ENCODE measurements around the gene GPLD1. TPM values are rescaled to one million over a fixed set of nuclear protein-coding genes. Genes with fewer than 3 reads are reported as not detected.

Gene GPLD1, protein sequence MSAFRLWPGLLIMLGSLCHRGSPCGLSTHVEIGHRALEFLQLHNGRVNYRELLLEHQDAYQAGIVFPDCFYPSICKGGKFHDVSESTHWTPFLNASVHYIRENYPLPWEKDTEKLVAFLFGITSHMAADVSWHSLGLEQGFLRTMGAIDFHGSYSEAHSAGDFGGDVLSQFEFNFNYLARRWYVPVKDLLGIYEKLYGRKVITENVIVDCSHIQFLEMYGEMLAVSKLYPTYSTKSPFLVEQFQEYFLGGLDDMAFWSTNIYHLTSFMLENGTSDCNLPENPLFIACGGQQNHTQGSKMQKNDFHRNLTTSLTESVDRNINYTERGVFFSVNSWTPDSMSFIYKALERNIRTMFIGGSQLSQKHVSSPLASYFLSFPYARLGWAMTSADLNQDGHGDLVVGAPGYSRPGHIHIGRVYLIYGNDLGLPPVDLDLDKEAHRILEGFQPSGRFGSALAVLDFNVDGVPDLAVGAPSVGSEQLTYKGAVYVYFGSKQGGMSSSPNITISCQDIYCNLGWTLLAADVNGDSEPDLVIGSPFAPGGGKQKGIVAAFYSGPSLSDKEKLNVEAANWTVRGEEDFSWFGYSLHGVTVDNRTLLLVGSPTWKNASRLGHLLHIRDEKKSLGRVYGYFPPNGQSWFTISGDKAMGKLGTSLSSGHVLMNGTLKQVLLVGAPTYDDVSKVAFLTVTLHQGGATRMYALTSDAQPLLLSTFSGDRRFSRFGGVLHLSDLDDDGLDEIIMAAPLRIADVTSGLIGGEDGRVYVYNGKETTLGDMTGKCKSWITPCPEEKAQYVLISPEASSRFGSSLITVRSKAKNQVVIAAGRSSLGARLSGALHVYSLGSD
- total RNA-seq (under 1 TPM; 0.59 to 0.66 TPM), total RNA-seq (0.37 to 3.5 (median 1.4) reads per million in 172 experiments)
- 0.54 TPM for polyA plus RNA-seq (2013, experiment 1 of 2)
- polyA plus RNA-seq (2013, experiment 2 of 2) = 0.44 TPM

DNA sequence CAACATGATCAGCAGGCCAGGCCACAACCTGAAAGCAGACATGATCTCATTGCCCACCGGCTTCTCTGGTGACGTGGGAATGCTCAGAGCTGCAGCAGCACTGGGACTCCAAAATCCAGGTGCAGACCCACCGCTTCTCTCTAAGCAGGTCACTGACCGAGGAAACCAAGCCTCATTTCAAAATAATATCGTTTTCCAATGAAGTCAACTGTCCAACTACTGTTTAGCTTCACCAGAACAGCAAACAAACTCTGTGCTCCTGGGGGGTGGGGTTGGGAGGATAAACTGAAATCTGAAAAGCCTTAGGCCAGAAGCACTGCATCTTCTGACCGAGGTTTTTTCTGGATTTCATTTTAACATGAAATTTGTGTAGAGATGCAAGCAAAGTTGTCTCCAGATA lies at the start of gene GPLD1:
Gene GPLD1 (minus strand): TSS at position 109 of the 400 bp plus-strand sequence. CDS start 67 bp downstream, at position 42.
- Histone ChIP-seq H3K27ac (ENCODE audit: low read depth in 1 of 2, low read length in 2 of 2) (no peak within 1 kb of the TSS), H3K4me1 (ENCODE audit: insufficient read depth, low read length) (peaks cover 8% of the 10 kb centered on the region), H3K4me3 (ENCODE audit: low read length) (no peak within 1 kb of the TSS), H3K27me3 (ENCODE audit: control insufficient read depth in 1 of 2, insufficient read depth in 2 of 2, low read length in 2 of 2) (no peaks in the 10 kb centered on the region), H3K36me3 (ENCODE audit: insufficient read depth, low read length) (no peaks in the 10 kb centered on the region), H3K9me3 (ENCODE audit: control insufficient read depth in 1 of 2, insufficient read depth in 1 of 2, low read length in 2 of 2) (no peaks in the 10 kb centered on the region)
- peaks cover 12% of the 10 kb centered on the region for H3K4me1 Mint-ChIP-seq (ENCODE audit: low read depth)
- no peak for ATAC-seq (ENCODE audit: poor library complexity)
- TF ChIP-seq, protein P1, sequence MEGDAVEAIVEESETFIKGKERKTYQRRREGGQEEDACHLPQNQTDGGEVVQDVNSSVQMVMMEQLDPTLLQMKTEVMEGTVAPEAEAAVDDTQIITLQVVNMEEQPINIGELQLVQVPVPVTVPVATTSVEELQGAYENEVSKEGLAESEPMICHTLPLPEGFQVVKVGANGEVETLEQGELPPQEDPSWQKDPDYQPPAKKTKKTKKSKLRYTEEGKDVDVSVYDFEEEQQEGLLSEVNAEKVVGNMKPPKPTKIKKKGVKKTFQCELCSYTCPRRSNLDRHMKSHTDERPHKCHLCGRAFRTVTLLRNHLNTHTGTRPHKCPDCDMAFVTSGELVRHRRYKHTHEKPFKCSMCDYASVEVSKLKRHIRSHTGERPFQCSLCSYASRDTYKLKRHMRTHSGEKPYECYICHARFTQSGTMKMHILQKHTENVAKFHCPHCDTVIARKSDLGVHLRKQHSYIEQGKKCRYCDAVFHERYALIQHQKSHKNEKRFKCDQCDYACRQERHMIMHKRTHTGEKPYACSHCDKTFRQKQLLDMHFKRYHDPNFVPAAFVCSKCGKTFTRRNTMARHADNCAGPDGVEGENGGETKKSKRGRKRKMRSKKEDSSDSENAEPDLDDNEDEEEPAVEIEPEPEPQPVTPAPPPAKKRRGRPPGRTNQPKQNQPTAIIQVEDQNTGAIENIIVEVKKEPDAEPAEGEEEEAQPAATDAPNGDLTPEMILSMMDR (IDR thresholded peaks at IDR 0.05) = no peak
- H3K4me3 Mint-ChIP-seq = no peak within 1 kb of the TSS
- no peak for DNase-seq
- H3K27me3 Mint-ChIP-seq = no peaks in the 10 kb centered on the region
- H3K9me3 Mint-ChIP-seq = no peaks in the 10 kb centered on the region
- POLR2A ChIA-PET = no interaction called here
- intact Hi-C loops (cut with DNase I, micrococcal nuclease) = no loop called here
- no peak within 1 kb of the TSS for H3K27ac Mint-ChIP-seq
- peaks cover 5% of the 10 kb centered on the region for H3K36me3 Mint-ChIP-seq (ENCODE audit: low read depth)
- CTCF ChIA-PET = no interaction called here

DNA sequence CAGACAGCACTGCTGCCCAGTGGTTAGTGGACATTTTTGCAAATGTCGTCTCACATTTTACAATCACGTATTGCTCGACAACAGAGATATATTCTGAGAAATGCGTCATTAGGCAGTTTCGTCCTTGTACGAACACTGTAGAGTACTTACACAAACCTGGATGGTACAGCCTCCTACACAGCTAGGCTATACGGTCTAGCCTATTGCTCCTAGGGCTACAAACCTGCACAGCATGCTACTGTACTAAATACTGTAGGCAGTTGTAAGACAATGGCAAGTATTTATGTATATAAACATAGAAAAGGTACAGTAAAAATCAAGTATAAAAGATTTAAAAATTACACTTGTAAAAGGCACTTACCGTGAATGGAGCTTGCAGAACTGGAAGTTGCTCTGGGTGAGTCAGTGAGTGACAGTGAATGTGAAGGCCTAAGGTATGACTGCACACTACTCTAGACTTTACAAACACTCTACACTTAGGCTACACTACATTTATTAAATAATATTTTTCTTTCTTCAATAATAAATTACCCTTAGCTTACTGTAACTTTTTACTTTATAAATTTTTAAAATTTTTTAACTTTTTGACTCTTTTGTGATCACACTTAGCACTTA lies 48.5 kb upstream of the GPLD1 start:
- DNase-seq = no peak
- Mint-ChIP-seq H3K4me3 (no peak overlapping the region), H3K27me3 (no peaks in the 10 kb centered on the region), H3K4me1 (ENCODE audit: low read depth) (no peaks in the 10 kb centered on the region), H3K36me3 (ENCODE audit: low read depth) (peaks cover 43% of the 10 kb centered on the region), H3K27ac (no peak overlapping the region), H3K9me3 (no peaks in the 10 kb centered on the region)
- H3K9me3 ChIP-seq (ENCODE audit: control insufficient read depth in 1 of 2, insufficient read depth in 1 of 2, low read length in 2 of 2) = no peaks in the 10 kb centered on the region
- no peaks in the 10 kb centered on the region for H3K27me3 ChIP-seq (ENCODE audit: control insufficient read depth in 1 of 2, insufficient read depth in 2 of 2, low read length in 2 of 2)
- ATAC-seq (ENCODE audit: poor library complexity) = no peak
- ChIA-PET POLR2A (interaction anchor here (1.5 kb wide), 1 partner anchor 43 kb away, joined by 5 read pairs; the partner anchor contains the start of gene ALDH5A1), CTCF (no interaction called here)
- no peak overlapping the region for H3K4me3 ChIP-seq (ENCODE audit: low read length)
- TF ChIP-seq, protein P1 (IDR thresholded peaks at IDR 0.05) = no peak
- peaks cover 14% of the 10 kb centered on the region for H3K36me3 ChIP-seq (ENCODE audit: insufficient read depth, low read length)
- no peaks in the 10 kb centered on the region for H3K4me1 ChIP-seq (ENCODE audit: insufficient read depth, low read length)
- intact Hi-C loops (cut with DNase I, micrococcal nuclease) = no loop called here
- H3K27ac ChIP-seq (ENCODE audit: low read depth in 1 of 2, low read length in 2 of 2) = no peak overlapping the region

DNA sequence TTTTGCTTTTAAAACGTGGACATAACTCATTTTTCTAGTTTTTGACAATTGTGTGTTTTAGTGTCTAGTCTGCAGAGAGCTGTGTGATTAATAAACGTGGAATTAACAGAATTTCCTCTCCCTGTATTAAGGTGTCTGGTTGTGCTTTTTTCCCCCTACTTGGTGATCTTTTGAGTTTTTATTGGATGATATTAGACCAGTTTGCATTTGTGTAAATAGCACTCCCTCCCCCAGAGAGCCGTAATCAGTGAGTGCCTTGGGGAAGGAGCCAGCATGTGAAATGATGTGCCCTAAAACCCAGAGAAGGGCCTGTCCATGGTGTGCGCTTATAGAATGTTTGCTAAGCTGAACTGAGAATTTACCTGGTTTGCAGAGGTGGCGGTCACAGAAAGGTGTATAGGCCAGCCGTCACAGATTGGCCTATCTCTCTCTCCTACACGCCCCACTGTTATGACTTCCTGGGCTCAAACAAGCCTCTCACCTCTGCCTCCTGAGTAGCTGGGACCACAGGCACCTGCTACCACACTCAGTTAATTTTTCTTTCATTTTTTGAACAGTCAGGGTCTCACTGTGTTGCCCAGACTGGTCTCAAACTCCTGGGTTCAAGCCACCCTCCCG lies 47.8 kb upstream of the GPLD1 start:
- Histone ChIP-seq H3K4me3 (ENCODE audit: low read length) (no peak overlapping the region), H3K4me1 (ENCODE audit: insufficient read depth, low read length) (no peaks in the 10 kb centered on the region), H3K36me3 (ENCODE audit: insufficient read depth, low read length) (peaks cover 19% of the 10 kb centered on the region), H3K9me3 (ENCODE audit: control insufficient read depth in 1 of 2, insufficient read depth in 1 of 2, low read length in 2 of 2) (no peaks in the 10 kb centered on the region), H3K27ac (ENCODE audit: low read depth in 1 of 2, low read length in 2 of 2) (no peak overlapping the region), H3K27me3 (ENCODE audit: control insufficient read depth in 1 of 2, insufficient read depth in 2 of 2, low read length in 2 of 2) (no peaks in the 10 kb centered on the region)
- ChIA-PET CTCF (no interaction called here), POLR2A (interaction anchor here (1.0 kb wide), 1 partner anchor 42 kb away, joined by 4 read pairs; the partner anchor contains the start of gene ALDH5A1)
- H3K27ac Mint-ChIP-seq = no peak overlapping the region
- H3K4me1 Mint-ChIP-seq (ENCODE audit: low read depth) = no peaks in the 10 kb centered on the region
- intact Hi-C loops (cut with DNase I, micrococcal nuclease) = no loop called here
- H3K27me3 Mint-ChIP-seq = no peaks in the 10 kb centered on the region
- TF ChIP-seq, protein P1 (IDR thresholded peaks at IDR 0.05) = no peak
- ATAC-seq (ENCODE audit: poor library complexity) = no peak
- H3K4me3 Mint-ChIP-seq = no peak overlapping the region
- peaks cover 49% of the 10 kb centered on the region for H3K36me3 Mint-ChIP-seq (ENCODE audit: low read depth)
- no peaks in the 10 kb centered on the region for H3K9me3 Mint-ChIP-seq
- no peak for DNase-seq

Measured in CD4-positive, alpha-beta T cell (primary cell).